ENCODE results near the gene CRLF2. TPM values are rescaled to one million over a fixed set of nuclear protein-coding genes. Genes with fewer than 3 reads are reported as not detected.
"Not testable (repeated sequence)": the region's sequence is repeated elsewhere in the genome, so short reads cannot be mapped to it uniquely, and the experiment has no call there.

Gene CRLF2
- total RNA-seq, 1 donor: not detected

DNA sequence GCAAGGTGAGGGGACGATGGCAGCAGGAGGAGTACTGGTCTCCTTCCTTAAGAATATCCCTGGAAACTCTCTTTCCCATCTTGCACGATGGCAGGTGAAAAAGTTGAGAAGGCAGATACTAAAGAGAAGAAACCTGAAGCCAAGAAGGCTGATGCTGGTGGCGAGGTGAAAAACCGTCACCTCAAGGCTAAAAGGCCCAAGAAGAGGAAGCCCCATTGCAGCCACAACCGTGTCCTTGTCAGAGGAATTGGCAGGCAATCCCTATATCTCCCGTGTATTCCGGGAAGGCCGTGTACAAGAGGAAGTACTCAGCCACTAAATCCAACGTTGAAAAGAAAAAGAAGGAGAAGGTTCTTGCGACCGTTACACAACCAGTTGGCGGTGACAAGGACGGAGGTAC lies 40.0 kb downstream of the CRLF2 start:
- no peak for DNase-seq (ENCODE audit: low read depth)
- TF ChIP-seq, protein P1, sequence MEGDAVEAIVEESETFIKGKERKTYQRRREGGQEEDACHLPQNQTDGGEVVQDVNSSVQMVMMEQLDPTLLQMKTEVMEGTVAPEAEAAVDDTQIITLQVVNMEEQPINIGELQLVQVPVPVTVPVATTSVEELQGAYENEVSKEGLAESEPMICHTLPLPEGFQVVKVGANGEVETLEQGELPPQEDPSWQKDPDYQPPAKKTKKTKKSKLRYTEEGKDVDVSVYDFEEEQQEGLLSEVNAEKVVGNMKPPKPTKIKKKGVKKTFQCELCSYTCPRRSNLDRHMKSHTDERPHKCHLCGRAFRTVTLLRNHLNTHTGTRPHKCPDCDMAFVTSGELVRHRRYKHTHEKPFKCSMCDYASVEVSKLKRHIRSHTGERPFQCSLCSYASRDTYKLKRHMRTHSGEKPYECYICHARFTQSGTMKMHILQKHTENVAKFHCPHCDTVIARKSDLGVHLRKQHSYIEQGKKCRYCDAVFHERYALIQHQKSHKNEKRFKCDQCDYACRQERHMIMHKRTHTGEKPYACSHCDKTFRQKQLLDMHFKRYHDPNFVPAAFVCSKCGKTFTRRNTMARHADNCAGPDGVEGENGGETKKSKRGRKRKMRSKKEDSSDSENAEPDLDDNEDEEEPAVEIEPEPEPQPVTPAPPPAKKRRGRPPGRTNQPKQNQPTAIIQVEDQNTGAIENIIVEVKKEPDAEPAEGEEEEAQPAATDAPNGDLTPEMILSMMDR (IDR thresholded peaks at IDR 0.05; ENCODE audit: insufficient read depth, low read depth, low read length): no peak
- H3K4me3 ChIP-seq (ENCODE audit: low read depth, low read length): no peak overlapping the region

DNA sequence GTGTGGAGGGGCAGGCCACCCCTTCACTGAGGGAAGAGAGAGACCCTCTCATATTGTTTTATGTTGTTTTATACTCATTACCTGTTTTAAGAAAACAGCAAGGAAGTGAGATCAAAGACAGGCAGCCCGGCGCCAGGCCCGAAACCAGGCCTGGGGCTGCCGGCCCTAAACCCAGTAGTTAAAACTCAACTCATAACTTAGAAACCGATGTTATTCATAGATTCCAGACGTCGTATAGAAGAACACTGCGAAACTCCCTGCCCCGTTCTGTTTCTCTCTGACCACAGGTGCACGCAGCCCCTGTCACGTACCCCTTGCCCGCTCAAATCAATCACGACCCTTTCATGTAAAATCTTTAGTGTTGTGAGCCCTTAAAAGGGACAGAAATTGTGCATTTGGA lies 40.5 kb downstream of the CRLF2 start:
- not testable (repeated sequence) for DNase-seq (ENCODE audit: low read depth); H3K4me3 ChIP-seq (ENCODE audit: low read depth, low read length)

DNA sequence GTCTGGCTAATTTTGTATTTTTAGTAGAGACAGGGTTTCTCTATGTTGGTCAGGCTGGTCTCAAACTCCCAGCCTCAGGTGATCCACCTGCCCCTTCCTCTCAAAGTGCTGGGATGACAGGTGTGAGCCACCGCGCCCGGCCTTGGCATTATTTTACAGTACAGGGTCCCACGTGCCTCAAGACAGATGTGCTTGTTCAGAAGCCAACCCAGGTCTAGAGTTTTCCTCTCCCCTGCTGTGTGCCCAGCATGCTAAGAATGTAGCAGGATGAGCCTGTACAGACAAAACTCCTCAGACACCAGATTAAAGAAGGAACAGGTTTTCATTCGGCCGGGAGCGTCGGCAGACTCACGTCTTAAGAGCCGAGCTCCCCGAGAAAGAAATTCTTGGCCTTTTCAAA lies 42.2 kb downstream of the CRLF2 start:
- TF ChIP-seq, protein P1 (IDR thresholded peaks at IDR 0.05; ENCODE audit: insufficient read depth, low read depth, low read length): no peak
- H3K4me3 ChIP-seq (ENCODE audit: low read depth, low read length): no peak overlapping the region
- no peak for DNase-seq (ENCODE audit: low read depth)

DNA sequence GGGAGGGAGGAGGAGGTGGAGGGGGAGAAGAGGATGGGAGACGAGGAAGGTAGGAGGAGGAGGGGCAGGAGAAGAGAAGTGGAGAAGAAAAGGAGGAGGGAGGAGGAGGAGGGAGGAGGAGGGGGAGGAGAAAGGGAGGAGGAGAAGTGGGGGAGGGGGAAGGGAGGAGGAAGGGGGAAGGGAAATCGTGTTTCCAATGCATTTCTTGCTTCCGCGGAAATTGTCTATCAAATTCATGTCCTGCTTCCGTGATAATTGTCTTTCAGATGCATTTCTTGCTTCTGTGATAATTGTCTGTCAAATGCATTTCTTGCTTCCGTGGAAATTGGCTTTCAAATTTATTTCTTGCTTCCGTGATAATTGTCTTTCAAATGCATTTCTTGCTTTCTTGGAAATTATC lies 43.3 kb downstream of the CRLF2 start:
- DNase-seq (ENCODE audit: low read depth): no peak
- TF ChIP-seq, protein P1 (IDR thresholded peaks at IDR 0.05; ENCODE audit: insufficient read depth, low read depth, low read length): no peak

DNA sequence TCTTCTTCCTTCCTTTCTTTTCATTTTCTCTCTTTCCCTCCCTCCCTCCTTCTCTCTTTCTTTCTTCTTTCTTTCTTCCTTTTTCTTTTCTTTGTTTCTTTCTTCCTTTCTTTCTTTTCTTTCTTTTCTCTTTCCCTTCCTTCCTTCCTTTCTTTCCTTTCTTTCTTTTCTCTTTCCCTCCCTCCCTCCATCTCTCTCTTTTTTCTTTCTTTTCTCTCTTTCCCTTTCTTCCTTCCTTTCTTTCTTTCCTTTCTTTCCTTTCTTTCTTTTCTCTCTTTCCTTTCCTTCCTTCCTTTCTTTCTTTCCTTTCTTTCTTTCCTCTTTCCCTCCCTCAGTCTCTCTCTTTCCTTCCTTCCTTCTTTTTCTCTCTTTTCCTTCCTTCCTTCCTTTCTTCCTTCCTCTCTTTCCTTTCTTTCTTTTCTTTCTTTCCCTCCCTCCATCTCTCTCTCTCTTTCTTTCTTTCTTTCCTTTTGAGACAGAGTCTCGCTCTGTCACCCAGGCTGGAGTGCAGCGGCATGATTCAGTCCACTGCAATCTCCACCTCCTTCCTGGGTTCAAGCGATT lies 44.4 kb downstream of the CRLF2 start:
- DNase-seq (ENCODE audit: low read depth): no peak
- no peak overlapping the region for H3K4me3 ChIP-seq (ENCODE audit: low read depth, low read length)

More for the DNA sequence above, 43.3 kb downstream of the CRLF2 start:
- no peak overlapping the region for H3K4me3 ChIP-seq (ENCODE audit: low read depth, low read length)

DNA sequence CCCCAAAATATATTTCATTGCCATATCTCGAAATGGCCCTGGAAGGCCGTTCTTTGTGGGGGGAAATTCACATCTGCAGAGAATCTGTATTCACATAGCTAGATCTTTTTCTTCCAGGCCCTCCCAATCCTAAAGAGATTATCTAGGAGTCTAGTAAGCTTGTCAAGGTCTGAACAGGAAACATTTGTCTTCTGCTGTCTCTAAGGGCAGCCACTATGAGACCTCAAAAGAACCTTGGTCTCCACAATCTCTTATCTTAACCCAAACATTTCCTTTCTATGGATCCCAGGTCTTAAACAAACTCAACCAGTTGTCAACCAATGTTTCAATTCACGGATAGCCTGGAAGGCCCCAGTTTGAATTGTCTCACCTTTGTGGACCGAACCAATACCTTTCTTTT lies 45.0 kb downstream of the CRLF2 start:
- no peak for DNase-seq (ENCODE audit: low read depth)
- TF ChIP-seq, protein P1 (IDR thresholded peaks at IDR 0.05; ENCODE audit: insufficient read depth, low read depth, low read length): no peak
- no peak overlapping the region for H3K4me3 ChIP-seq (ENCODE audit: low read depth, low read length)

More for the DNA sequence above, 44.4 kb downstream of the CRLF2 start:
- TF ChIP-seq, protein P1 (IDR thresholded peaks at IDR 0.05; ENCODE audit: insufficient read depth, low read depth, low read length): no peak

DNA sequence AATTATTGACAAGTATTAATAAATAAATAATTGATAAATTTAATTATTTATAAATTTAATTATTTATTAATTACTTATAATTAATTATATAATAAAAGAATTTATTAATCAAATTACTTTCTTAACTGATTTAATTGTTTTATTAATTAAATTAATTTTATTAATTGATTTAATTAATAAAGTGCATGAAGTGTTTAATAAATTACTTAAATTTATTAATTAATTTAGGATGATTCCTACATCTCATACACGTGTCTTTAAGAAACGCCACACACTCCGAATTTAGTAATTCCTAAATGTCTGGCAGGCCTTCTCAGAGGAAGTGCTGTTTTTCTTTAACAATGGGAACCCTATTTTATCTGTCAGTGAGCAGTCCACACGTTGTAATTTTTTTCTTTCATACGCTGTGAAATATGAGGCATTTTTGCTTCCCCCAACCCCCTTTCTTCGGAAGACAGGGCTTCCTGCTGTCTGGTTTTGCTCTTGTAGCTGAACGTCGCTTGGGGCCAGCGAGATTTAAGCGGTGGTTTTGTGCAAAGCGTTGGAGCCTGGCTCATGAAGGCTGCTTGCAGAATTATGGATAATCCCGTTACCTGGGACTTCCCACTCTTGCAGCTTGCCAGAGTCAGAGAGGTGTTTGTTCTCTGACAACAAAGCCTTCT lies 46.8 kb downstream of the CRLF2 start:
- TF ChIP-seq, protein P1 (IDR thresholded peaks at IDR 0.05; ENCODE audit: insufficient read depth, low read depth, low read length): no peak
- DNase-seq (ENCODE audit: low read depth): no peak
- no peak overlapping the region for H3K4me3 ChIP-seq (ENCODE audit: low read depth, low read length)

All from fibroblast of villous mesenchyme (primary cell).